ENCODE data around the gene ZNF746. TPM values are rescaled to one million over a fixed set of nuclear protein-coding genes. Genes with fewer than 3 reads are reported as not detected.

Gene ZNF746
- total RNA-seq, 3 donors from 2014 or later, result 23.5 to 27.5 (median 23.7) TPM

DNA sequence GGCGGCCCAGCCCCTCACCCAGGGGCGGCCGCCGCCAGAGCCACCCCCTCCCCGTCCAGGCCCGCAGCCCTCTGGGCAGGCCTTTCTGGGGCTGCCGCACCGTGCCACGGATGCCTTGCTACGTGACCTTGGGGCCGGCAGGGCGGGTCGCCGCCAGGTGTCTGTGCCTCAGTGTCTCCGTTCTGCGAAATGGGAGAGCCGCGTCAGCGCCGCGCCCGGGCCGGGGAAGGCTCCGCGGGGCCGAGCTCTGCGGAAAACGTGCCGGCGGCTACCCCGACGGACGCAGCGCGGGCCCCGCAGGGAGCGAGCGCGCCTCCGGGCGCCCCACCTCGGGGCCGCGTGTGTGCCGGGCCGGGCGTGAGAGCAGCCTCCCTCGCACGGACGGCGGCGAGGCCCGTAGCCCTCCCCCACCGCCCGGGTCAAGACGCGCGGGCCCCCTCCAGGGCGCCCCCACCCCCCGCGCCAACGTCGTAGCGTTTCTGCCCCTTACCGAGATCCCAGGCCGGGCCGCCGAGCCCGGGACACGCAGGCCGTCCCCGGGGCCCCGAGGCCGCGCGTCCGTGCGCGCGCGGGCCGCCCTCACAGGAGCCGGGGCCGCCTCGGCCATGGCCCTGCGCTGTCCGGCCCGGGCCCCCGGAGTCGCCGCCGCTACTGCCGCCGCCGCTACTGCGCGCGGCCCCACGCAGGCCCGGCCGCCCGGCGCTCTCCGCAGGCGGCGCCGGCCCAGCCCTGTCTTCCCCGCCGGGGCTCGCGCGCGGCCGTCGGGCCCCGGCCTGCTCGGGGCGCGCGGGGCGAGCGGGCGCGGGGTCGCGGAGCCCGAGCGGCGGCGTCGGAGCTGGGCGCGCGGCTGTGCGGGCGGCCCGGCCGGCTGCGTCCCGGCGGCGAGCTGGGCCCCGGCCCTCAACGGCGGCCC is 37.8 kb downstream of the ZNF746 start:
- no peak for DNase-seq (ENCODE audit: low spot score in 2 of 2)
- Histone ChIP-seq H3K27ac (peak overlapping the region in 1 of 2 donors; percentile 86), H3K4me1 (no peaks in the 10 kb centered on the region), H3K36me3 (no peaks in the 10 kb centered on the region), H3K9me3 (no peaks in the 10 kb centered on the region), H3K27me3 (no peaks in the 10 kb centered on the region), H3K4me3 (peak overlapping the region; percentile 72 to 90 (median 80))
- TF ChIP-seq POLR2A (IDR thresholded peaks at IDR 0.05) (no peak), POLR2AphosphoS5 (IDR thresholded peaks at IDR 0.05) (no peak)
- TF ChIP-seq, protein P1, sequence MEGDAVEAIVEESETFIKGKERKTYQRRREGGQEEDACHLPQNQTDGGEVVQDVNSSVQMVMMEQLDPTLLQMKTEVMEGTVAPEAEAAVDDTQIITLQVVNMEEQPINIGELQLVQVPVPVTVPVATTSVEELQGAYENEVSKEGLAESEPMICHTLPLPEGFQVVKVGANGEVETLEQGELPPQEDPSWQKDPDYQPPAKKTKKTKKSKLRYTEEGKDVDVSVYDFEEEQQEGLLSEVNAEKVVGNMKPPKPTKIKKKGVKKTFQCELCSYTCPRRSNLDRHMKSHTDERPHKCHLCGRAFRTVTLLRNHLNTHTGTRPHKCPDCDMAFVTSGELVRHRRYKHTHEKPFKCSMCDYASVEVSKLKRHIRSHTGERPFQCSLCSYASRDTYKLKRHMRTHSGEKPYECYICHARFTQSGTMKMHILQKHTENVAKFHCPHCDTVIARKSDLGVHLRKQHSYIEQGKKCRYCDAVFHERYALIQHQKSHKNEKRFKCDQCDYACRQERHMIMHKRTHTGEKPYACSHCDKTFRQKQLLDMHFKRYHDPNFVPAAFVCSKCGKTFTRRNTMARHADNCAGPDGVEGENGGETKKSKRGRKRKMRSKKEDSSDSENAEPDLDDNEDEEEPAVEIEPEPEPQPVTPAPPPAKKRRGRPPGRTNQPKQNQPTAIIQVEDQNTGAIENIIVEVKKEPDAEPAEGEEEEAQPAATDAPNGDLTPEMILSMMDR (IDR thresholded peaks at IDR 0.05), result no peak
- intact Hi-C loops (cut with DNase I; ENCODE audit: low total_unique reads), result no loop called here

DNA sequence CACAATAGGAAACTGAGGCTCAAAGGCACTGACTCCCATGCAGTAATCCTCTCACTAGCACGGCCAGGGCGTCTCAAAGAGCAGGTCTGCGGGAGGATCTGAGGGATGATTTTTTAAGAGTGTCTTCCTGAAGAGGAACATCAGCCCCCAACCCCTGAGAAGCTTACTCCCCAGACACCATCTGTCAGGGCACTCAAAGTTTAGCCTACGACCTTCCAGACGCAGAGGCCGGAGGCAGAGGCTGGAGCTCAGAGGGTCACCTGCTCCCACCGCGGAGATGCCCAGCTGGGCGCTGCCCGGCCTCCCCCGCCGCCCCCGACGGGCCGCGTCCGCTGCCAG is 38.4 kb downstream of the ZNF746 start:
- Histone ChIP-seq H3K27me3 (no peaks in the 10 kb centered on the region), H3K36me3 (no peaks in the 10 kb centered on the region), H3K4me3 (peak overlapping the region; percentile 63 to 90 (median 80)), H3K27ac (no peak overlapping the region), H3K9me3 (no peaks in the 10 kb centered on the region), H3K4me1 (no peaks in the 10 kb centered on the region)
- DNase-seq (ENCODE audit: low spot score in 2 of 2), result no peak
- intact Hi-C loops (cut with DNase I; ENCODE audit: low total_unique reads), result no loop called here
- TF ChIP-seq, protein P1 (IDR thresholded peaks at IDR 0.05), result no peak
- TF ChIP-seq POLR2AphosphoS5 (IDR thresholded peaks at IDR 0.05), result no peak
- no peak for TF ChIP-seq POLR2A (IDR thresholded peaks at IDR 0.05)

DNA sequence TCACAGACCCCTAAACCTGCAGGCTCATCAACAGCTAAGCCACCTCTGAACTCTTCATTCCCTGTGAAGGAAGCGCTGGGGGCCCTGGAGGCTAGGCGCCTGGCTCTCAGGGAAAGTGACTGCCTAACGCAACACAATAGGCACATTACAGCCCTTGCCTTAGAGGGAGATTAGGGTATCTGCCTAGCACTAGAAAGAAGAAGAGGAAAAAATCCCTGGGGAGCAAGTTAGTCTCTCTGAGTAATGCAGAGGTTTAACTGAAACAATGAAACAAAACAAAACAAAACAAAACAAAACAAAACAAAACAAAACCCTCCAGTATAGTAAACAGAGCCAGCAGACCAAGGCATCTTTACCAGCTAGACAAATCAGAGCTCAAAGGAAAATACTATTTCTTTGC is 39.4 kb downstream of the ZNF746 start:
- intact Hi-C loops (cut with DNase I; ENCODE audit: low total_unique reads), result no loop called here
- H3K27ac ChIP-seq, result no peak overlapping the region
- H3K4me1 ChIP-seq, result no peaks in the 10 kb centered on the region
- H3K27me3 ChIP-seq, result no peaks in the 10 kb centered on the region
- TF ChIP-seq, protein P1 (IDR thresholded peaks at IDR 0.05), result no peak
- TF ChIP-seq POLR2A (IDR thresholded peaks at IDR 0.05), result no peak
- no peak for TF ChIP-seq POLR2AphosphoS5 (IDR thresholded peaks at IDR 0.05)
- no peaks in the 10 kb centered on the region for H3K9me3 ChIP-seq
- H3K36me3 ChIP-seq, result no peaks in the 10 kb centered on the region
- DNase-seq (ENCODE audit: low spot score in 2 of 2), result no peak
- H3K4me3 ChIP-seq, result no peak overlapping the region

DNA sequence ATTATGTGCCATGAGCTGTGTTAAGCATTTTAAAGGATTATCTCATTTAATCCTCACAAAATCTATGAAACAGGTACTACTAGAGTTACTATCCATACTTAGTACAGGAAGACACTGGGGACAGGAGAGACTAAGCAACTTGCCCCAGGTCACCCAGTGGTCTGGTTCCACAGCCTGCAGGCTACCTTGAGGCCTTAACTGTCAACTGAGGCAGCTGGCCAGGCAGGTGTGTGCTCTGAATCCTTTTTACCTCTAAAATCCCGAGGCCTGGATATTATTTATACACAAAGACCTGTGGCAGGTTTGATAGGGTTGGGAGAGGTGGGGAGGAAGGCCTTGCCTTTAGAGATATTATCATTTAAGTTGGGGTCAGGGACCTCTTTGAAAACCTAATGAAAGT is 39.8 kb downstream of the ZNF746 start:
- Histone ChIP-seq H3K4me1 (no peaks in the 10 kb centered on the region), H3K4me3 (no peak overlapping the region), H3K27me3 (no peaks in the 10 kb centered on the region), H3K9me3 (no peaks in the 10 kb centered on the region), H3K27ac (no peak overlapping the region), H3K36me3 (no peaks in the 10 kb centered on the region)
- TF ChIP-seq, protein P1 (IDR thresholded peaks at IDR 0.05), result no peak
- TF ChIP-seq POLR2A (IDR thresholded peaks at IDR 0.05), result no peak
- DNase-seq (ENCODE audit: low spot score in 2 of 2), result no peak
- intact Hi-C loops (cut with DNase I; ENCODE audit: low total_unique reads), result no loop called here

Data from breast epithelium (tissue), 4 donors.